ENCODE measurements around the gene ST7L. TPM values are rescaled to one million over a fixed set of nuclear protein-coding genes. Genes with fewer than 3 reads are reported as not detected.

Gene ST7L

GRCh38 chr1:112478314-112478713, 140.6 kb downstream of the ST7L start:
- no peaks in the 10 kb centered on the region for H3K27me3 ChIP-seq (ENCODE audit: control insufficient read depth, insufficient read depth, low read length)
- no peak overlapping the region for H3K9ac ChIP-seq (ENCODE audit: low read depth, low read length)
- no peaks in the 10 kb centered on the region for H3K4me1 ChIP-seq (ENCODE audit: control insufficient read depth, insufficient read depth, low read length)
- no peak overlapping the region for H3K4me3 ChIP-seq (ENCODE audit: low read length)
- peaks cover 12% of the 10 kb centered on the region for H3K9me3 ChIP-seq (replicated peaks; ENCODE audit: low read length)
- H3K36me3 ChIP-seq (ENCODE audit: insufficient read depth, low read length) = no peaks in the 10 kb centered on the region
- no peak overlapping the region for H3K4me2 ChIP-seq (ENCODE audit: low read length)

GRCh38 chr1:112477550-112477949, 141.4 kb downstream of the ST7L start:
- no peaks in the 10 kb centered on the region for H3K36me3 ChIP-seq (ENCODE audit: insufficient read depth, low read length)
- H3K4me3 ChIP-seq (ENCODE audit: low read length) = no peak overlapping the region
- no peaks in the 10 kb centered on the region for H3K4me1 ChIP-seq (ENCODE audit: control insufficient read depth, insufficient read depth, low read length)
- H3K9ac ChIP-seq (ENCODE audit: low read depth, low read length) = no peak overlapping the region
- H3K4me2 ChIP-seq (ENCODE audit: low read length) = no peak overlapping the region
- H3K9me3 ChIP-seq (replicated peaks; ENCODE audit: low read length) = peaks cover 12% of the 10 kb centered on the region
- H3K27me3 ChIP-seq (ENCODE audit: control insufficient read depth, insufficient read depth, low read length) = no peaks in the 10 kb centered on the region

Small RNA genes within 50 kb of the gene (small RNA-seq; reads per million reads assigned to genes)
- not detected for gene RNU7-70P
